ENCODE data around the gene LRRC75B. TPM values are rescaled to one million over a fixed set of nuclear protein-coding genes. Genes with fewer than 3 reads are reported as not detected.

Gene LRRC75B, protein sequence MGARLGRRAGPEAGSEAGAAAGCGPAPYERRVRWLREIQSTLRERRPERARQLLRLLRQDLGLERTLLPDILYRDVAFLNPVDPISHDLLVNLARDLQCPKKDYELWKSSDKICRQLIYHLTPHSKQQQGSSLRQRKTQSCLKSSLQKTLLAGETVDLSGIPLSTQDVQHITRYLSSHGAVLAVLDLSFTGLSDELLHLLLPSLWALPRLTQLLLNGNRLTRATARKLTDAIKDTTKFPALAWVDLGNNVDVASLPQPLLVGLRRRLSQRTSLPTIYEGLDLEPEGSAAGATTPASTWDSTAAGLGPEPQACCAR
- 3.3 and 5.5 TPM in 2 replicates for total RNA-seq

DNA sequence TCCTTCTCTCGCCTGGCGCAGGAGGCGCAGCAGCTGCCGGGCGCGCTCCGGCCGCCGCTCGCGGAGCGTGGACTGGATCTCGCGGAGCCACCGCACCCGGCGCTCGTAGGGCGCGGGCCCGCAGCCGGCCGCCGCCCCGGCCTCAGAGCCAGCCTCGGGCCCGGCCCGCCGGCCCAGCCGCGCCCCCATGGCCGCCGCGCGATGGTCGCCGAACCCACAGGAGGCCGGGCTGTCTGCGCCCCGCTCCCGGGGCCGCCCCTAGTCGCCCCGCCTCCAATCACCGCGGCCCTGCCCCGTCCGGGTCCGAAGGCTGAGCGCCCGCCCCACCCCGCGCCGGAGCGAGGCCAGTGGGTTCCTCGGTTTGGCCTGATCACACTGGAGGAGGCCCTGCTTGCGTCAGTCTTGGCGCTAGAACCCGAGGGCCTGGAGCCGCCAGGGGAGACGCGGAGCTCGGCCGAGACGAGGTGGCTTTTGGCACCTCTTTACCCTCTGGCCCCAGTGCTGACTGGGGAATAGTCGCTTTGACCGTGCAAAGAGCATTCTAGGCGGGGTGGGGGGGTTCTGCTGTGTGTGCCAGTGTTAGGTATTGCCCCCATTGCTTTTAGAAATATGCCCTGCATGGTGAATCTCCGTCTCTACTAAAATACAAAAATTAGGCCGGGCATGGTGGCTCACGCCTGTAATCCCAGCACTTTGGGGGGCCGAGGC is at the start of gene LRRC75B:
Gene LRRC75B (minus strand): TSS at position 223 of the 708 bp plus-strand sequence. CDS start 34 bp downstream, at position 189.

DNA sequence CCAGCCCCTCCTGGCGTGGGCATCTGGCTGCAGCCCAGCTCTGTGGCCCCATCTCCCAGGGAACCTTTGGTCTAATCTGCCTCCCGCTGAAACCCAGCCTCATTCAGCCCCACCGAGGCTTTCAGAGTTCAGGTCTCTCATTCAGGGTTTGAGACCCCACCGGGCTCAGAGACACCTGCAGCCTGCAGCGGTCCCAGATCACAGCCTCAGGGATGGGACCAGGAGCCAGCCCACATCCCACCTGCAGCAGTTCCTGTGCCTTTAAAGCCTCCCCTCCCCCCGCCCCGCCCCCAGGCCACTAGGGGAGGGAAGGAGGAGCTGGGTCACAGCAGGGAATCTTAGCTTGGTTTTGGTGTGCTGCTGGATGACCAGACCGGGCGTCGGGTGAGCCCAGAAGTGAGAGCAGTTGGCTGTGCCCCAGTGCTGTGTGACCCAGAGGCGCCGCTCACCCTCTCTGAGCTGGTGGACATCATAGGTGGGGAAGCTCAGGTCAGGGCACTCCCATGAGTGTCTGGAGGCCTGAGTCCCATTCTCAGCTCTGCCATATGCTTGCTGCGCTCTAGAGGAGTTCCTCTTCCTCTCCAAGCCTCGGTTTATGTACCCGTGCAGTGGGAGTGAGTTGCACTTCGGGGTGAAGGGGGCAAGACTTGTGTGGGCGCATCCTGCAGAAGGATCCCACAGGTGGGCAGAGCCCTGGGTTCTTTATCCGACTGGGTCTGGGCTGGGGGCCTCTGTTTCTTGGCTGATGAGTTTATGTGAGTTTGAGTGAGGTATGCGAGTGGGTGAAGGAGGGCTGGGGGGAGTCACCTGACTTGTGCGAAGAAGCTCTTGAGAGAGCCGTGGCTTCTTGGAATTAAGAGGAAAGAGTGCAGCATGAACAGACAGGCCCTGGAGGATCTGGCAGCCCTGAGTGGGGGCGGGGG is 10.2 kb upstream of the LRRC75B start, which contains the start of gene GGT1:
Gene GGT1 (plus strand): TSS at position 347 of the 923 bp plus-strand sequence. CDS start 7,889 bp downstream, outside the sequence.

DNA sequence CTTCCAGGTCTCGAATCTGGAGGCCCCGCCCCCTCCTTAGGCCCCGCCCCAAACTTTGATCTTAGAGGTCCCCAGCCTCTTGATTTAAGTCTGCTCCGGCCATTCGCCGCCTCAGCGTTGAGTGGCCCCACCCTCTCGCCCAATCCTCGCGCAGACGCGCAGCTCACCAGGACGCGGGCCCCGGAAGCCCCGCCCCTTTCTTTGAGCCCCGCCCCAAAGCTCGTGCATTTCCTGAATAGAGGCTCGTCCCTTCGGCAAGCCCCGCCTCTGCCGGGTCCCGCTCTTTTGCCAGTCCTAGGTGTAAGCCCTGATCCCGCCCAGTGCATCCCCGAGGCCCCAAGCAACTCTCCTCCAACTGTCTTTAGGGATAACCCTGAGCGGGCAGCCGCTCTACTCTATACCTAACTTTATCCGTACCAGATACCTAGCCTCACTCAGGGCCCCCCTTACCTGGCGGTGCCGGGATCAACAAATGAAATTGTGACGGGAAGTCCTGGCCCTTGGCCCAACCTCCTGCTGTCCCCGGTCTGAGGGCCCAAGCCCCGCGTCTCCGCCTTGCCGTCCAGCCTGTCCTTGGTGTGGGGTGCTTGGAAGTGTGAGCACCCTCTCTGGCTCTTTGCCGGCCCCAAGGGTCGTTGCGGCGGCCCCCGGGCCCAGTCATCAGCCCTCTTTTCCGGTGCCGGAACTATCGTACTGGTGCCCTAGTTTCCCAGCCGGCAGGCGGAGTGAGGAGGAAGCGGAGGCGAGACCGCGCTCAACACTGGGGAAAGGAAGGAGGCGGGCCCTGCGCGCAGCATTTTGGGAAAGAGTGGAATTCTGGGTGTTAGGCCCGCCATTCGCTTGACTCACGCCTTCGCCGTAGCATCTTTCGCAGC is 37.5 kb downstream of the LRRC75B start, which contains the start of gene SNRPD3:
Gene SNRPD3 (plus strand): TSS at position 835 of the 875 bp plus-strand sequence. CDS start 1,676 bp downstream, outside the sequence.

DNA sequence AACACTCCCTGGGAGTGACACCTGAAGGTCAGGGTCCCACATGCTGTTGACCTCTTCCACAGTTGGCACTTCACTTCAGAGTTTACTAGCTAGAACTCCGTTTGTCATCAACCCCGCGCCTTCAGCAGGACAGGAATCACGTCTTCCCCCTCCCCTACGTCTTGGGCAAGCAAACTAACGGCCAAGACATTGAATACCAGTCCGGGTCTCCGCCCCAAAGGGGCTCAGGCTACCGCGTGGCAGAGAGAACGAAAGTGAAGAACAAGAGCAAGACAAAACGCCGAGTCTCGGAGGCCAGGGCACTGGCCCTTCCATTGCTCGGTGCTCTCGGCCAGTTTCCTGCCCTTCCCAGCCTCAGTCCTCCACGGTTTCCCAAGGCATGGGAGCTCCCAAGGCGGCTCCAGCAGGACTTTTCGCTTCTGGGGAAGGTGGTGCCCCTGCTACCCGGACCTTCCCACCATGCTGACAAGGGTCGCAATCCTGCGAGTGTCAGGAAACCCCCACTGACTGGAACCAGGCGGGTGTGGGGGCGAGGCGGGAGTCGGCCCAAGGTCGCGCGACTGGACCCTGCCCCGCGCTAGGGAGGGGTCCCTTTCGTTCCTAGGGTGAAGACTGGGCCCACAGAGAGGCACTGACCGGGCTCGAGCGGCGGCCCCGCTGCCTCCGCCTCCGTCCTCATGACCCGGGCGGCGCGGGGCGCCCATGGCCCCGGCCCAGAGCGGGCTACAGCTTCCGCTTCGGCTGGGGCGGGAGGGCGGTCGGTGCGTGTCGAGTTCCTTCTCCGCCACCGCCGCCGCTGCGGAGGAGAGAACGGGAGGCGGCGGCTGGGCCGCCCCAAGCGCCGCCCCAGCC is 38.3 kb downstream of the LRRC75B start, which contains the start of gene GUCD1:
Gene GUCD1 (minus strand): TSS at position 826 of the 852 bp plus-strand sequence. CDS start 147 bp downstream, at position 679.

Other genes with a start within 250 kb of the LRRC75B start
- 1.1 and 4.1 TPM in 2 replicates for gene ADORA2A, start 165.5 kb downstream of the LRRC75B start, total RNA-seq
- gene UPB1, start 97.7 kb downstream of the LRRC75B start, total RNA-seq = not detected in 2 replicates
- gene GUCD1, start 37.9 kb downstream of the LRRC75B start, total RNA-seq = 168 and 194 TPM in 2 replicates
- 85.8 and 96.6 TPM in 2 replicates for gene SNRPD3, start 37.1 kb downstream of the LRRC75B start, total RNA-seq
- 0.39 and 1.1 TPM in 2 replicates for gene GGT1, start 10.1 kb upstream of the LRRC75B start, total RNA-seq
- not detected in 2 replicates for gene PIWIL3, start 181.6 kb upstream of the LRRC75B start, total RNA-seq
- gene SGSM1, start 213.1 kb upstream of the LRRC75B start, total RNA-seq = under 0.01 and 0.20 TPM in 2 replicates